HG02870 (cell line): ENCODE data around the gene TAPBPL.
"Not testable (repeated sequence)": the region's sequence is repeated elsewhere in the genome, so short reads cannot be mapped to it uniquely, and the experiment has no call there.

Experiments used
- ATAC-seq: cut with Tn5 transposase; IDR thresholded peaks from one replicate; pipeline ENCODE4 v1.9.1; 2021; ENCODE audit warnings: mild to moderate bottlenecking, moderate library complexity; ENCODE audit not compliant: unreplicated experiment

The TAPBPL gene

GRCh38 chr12:6462234-6462995 is 10.6 kb downstream of the TAPBPL start:
- no peak for ATAC-seq

DNA sequence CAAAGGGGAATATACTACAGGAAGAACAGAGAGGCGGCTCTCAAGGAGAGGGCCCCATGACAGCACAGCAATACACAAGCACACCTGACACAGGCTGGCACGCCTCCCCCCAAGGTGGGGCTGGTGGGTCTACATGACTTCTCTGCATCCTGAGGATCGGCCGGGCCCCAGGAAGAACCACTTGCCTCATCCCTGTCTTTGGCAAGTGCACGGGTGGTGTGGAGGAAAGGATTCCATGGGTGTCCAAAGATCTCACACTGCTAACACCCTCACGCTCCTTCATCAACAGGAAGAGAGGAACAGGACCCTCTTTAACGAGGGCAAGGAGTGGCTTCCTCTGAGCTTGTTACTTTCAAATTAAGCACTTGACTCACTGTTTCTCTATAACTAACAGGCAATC is 11.4 kb downstream of the TAPBPL start:
- ATAC-seq, result no peak

- ATAC-seq, result no peak
Observed at GRCh38 chr12:6463858-6464257, 12.0 kb downstream of the TAPBPL start.

GRCh38 chr12:6464531-6464930 is 12.7 kb downstream of the TAPBPL start:
- ATAC-seq, result no peak

DNA sequence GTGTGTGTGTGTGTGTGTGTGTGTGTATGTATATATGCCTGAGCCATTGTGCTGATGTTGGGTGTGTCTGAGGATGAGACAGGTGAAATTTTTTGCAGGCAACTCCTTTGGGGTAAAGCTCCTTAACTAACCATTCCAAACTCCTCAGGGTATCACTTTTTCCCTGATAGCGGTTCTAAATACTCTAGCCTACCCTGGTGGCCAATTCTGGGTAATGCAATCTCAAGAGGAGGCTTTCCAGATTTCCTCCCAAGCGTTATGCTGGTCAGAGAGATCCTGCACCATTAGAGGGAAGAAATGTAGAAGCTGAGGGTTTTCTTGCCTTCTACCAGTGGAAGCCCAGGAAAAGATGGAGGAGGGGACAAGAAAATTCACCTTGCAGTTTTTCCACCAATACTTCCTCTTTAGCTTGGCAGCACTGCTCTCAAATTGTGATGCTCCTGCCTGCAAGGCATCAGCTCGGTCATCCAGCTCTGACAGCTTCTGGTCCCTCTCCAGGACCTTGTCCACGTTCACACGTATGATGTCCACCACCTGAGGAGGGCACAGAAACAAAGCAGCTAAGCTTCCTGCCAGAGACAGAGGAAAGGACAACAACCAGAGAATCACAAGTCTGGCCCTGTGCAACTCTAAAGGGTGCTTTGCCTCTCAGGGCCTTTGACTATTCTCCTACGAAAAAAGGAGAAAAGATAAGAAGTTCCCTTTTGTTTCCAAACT is 13.8 kb downstream of the TAPBPL start:
- no peak for ATAC-seq

- ATAC-seq, result no peak
Observed at GRCh38 chr12:6466184-6466573, 14.3 kb downstream of the TAPBPL start.

GRCh38 chr12:6466751-6467150 is 14.9 kb downstream of the TAPBPL start:
- ATAC-seq, result not testable (repeated sequence)

- ATAC-seq, result not testable (repeated sequence)
Observed at GRCh38 chr12:6467571-6468282, 15.9 kb downstream of the TAPBPL start.

- ATAC-seq, result no peak
Observed at GRCh38 chr12:6468283-6468575, 16.4 kb downstream of the TAPBPL start.

DNA sequence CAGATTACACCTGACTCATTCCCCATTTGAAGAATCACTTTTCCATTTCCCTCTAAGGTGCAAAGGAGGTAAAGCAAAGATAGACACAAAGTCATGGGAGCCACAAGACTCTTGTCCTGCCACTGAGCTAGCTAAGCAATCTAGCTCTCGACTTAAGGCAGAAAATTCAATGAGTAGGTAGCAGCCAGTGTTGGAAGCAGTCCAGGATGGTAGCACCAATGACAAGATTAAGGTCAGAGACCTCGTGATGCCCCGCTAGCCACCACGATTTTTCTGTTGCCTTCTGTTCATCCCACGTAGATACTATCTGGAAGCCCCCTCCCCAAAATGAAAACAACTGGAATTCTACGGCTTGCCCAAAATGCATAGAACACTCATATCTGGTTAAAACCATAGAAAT is 17.2 kb downstream of the TAPBPL start:
- ATAC-seq, result no peak

DNA sequence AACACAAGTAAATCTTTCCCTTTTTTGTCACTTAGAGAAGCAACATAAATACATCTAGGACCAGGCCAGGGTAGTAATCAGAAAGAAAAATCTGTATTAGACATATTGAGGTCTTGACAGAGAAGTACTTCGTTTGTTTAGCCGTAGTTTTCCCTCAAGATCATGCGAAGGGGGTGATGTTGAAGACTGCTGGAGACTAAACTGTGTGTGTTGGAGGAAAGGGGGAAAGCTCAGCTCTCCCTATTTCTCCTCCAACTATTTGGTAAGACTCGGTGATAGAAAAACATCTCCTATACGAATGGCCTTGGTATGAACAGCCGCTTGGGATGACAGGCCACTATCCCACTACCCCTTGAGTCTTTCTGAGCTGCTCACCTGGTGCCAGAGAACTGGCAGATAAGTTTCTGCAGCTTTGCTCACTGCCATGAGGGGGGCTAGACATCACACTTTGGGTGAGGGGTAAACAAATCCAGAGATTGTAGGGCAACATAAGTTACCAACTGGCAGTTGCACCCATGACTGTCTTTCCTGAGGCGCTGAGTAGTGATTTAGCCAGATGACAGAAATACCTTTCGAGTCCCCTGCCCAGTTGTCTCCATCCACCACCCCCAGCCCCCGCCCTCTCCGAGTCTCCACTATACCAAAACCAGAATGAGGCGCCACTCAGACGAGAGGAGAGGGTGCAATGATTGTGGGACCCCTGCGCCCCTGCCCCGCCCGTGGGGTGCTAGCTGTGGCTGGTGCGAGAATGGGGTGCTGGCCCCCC is 17.9 kb downstream of the TAPBPL start:
- ATAC-seq, result no peak

GRCh38 chr12:6470375-6471163 is 18.7 kb downstream of the TAPBPL start, which contains the start of gene VAMP1:
TSS of gene VAMP1 (minus strand) at chr12:6470677. CDS start at chr12:6470531, 146 bp downstream.
- peak; percentile 86 for ATAC-seq

GRCh38 chr12:6471989-6472360 is 20.1 kb downstream of the TAPBPL start:
- no peak for ATAC-seq

DNA sequence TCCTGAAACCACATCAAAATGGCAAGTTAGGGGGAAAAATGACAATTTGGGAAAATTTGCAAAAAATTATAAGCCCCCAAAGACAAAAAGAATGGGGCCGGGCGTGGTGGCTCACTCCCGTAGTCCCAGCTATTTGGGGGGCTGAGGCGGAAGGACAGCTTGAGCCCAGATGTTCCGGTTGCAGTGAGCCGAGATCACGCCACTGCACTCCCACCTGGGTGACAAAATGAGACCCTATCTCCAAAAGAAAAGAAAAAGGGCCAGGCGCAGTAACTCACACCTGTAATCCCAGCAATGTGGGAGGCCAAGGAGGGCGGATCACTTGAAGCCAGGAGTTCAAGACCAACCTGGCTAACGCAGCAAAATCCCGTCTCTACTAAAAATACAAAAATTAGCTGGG is 20.6 kb downstream of the TAPBPL start:
- ATAC-seq, result no peak

DNA sequence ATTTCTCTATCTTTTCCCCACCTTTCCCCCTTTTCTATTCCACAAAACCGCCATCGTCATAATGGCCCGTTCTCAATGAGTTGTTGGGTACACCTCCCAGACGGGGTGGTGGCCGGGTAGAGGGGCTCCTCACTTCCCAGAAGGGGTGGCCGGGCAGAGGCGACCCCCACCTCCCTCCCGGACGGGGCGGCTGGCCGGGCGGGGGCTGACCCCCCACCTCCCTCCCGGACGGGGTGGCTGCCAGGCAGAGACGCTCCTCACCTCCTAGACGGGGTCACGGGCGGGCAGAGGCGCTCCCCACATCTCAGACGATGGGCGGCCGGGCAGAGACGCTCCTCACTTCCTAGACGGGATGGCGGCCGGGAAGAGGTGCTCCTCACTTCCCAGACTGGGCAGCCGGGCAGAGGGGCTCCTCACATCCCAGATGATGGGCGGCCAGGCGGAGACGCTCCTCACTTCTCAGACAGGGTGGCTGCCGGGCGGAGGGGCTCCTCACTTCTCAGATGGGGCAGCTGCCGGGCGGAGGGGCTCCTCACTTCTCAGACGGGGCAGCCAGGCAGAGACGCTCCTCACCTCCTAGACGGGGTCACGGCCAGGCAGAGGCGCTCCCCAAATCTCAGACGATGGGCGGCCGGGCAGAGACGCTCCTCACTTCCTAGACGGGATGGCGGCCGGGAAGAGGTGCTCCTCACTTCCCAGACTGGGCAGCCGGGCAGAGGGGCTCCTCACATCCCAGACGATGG is 23.6 kb downstream of the TAPBPL start:
- not testable (repeated sequence) for ATAC-seq

DNA sequence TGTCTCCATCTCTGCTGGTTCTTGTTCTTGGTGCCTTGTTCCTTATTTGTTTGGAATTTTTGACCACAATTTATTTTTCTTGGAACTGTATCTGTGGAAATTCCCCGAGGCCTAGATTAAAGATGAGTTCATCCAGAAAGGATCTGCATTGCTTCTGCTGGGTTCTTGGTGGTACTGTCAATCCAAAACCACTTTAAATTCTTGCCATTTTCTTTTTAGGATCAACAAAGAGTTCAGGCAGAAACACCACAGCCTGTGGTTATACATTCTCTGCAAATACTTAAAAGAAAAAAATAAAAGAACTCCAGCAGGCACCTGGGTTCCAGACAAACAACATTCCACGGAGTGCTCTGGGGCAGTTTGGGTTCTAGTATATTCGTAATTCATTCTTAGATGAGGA is 24.6 kb downstream of the TAPBPL start:
- ATAC-seq, result no peak

DNA sequence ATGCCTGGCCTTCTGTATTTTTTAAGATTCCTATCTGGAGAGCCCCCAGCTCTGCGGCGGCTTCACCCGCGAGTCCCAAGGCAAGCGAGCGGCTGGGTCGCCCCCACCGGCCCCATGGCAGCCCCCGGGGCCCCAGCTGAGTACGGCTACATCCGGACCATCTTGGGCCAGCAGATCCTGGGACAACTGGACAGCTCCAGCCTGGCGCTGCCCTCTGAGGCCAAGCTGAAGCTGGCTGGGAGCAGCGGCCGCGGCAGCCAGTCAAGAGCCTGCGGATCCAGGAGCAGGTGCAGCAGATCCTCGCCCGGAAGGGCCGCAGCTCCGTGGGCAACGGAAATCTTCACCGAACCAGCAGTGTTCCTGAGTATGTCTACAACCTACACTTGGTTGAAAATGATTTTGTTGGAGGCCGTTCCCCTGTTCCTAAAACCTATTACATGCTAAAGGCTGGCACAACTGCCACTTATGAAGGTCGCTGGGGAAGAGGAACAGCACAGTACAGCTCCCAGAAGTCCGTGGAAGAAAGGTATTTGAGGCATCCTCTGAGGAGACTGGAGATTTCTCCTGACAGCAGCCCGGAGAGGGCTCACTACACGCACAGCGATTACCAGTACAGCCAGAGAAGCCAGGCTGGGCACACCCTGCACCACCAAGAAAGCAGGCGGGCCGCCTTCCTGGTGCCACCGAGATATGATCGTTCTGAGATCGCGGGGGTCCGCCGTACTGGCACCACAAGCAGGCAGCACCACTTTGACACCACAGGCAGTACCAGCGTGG is 25.9 kb downstream of the TAPBPL start:
- ATAC-seq, result not testable (repeated sequence)

DNA sequence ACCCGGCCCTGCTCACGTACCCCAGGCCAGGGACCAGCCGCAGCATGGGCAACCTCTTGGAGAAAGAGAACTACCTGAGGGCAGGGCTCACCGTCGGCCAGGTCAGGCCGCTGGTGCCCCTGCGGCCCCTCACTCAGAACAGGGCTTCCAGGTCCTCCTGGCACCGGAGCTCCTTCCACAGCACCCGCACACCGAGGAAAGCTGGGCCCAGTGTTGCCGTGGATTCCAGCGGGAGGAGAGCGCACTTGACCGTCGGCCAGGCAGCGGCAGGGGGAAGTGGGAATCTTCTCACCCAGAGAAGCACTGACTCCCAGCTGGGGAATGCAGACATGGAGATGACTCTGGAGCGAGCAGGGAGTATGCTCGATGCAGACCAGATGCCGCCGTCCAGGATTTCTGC is 26.6 kb downstream of the TAPBPL start:
- no peak for ATAC-seq

GRCh38 chr12:6488240-6488639 is 36.4 kb downstream of the TAPBPL start:
- ATAC-seq, result no peak
